ENCODE data around the gene GRIFIN.

GRCh38 chr7:2488681-2489080 is 12.5 kb upstream of the GRIFIN start:
- TF ChIP-seq CTCF (IDR thresholded peaks at IDR 0.05) (no peak), POLR2A (IDR thresholded peaks at IDR 0.05) (no peak)
